ENCODE data around the gene STAMBP. TPM values are rescaled to one million over a fixed set of nuclear protein-coding genes. Genes with fewer than 3 reads are reported as not detected.
"Not testable (repeated sequence)": the region's sequence is repeated elsewhere in the genome, so short reads cannot be mapped to it uniquely, and the experiment has no call there.

The STAMBP gene
- total and polyA plus RNA-seq, 5 experiments from 2014 or later, result 28.3 to 44.3 (median 32.3) TPM

DNA sequence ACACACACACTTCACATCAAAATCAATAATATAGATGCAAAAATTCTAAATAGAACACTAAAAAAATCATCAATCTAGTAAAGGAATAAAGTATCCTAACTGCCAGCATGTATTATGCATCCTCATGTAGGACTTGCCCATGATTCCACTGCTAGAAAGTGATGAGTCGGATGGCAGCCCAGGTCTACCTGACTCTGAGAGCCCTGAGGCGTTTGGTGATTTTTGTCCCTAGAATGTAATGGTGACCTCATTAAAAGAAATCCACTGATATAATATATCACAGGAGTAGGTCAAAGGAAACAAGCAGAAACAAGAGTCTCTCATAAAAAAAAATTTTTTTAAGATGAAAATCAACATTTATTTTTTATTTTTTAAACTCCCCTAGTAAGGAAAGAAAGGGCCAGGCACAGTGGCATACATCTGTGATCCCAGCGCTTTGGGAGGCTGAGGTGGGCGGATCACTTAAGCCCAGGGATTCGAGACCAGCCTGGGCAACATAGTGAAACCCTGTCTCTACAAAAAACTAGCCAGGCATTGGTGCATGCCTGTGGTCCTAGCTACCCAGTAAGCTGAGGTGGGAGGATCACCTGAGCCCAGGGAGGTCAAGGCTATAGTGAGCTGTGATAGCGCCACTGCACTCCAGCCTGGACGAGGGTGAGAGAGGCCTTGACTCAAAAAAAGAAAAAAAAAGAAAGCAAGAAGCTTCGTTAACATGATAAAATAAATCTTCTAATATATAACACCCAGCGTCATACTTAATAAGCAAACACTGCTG is 39.6 kb downstream of the STAMBP start:
- no peaks in the 10 kb centered on the region for H3K27me3 Mint-ChIP-seq
- DNase-seq (no peak), ATAC-seq (no peak)
- no peaks in the 10 kb centered on the region for H3K9me3 Mint-ChIP-seq
- POLR2A ChIA-PET, result no interaction called here
- H3K36me3 Mint-ChIP-seq, result peaks cover 11 to 48% (median 28%) of the 10 kb centered on the region in 3 donors
- H3K4me3 Mint-ChIP-seq, result no peak overlapping the region
- H3K4me1 Mint-ChIP-seq, result no peaks in the 10 kb centered on the region
- no peak overlapping the region for H3K27ac Mint-ChIP-seq

DNA sequence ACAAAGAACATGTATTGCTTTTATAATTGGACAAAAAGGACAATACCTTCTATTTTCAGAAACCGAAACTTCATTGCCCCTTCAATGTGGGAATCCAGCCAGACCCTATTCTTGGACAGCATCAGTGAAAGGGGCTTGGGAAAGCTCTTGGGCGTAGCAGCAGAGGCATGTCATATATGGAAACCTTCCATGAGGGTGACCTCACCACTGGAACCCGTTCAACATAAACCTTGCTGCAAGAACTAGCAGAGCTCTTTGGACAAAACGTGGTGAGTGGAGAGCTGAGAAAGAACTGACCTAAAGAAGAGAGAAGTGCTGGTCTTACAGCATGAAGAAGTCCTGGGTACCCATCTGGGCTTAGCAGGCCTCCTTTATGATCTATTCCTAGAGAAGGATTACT is 41.3 kb downstream of the STAMBP start:
- Mint-ChIP-seq H3K36me3 (peaks cover 0 to 32% (median 20%) of the 10 kb centered on the region in 3 donors), H3K27ac (no peak overlapping the region), H3K4me3 (no peak overlapping the region), H3K9me3 (no peaks in the 10 kb centered on the region), H3K4me1 (no peaks in the 10 kb centered on the region), H3K27me3 (no peaks in the 10 kb centered on the region)
- ATAC-seq, result no peak
- POLR2A ChIA-PET, result no interaction called here
- DNase-seq, result no peak

DNA sequence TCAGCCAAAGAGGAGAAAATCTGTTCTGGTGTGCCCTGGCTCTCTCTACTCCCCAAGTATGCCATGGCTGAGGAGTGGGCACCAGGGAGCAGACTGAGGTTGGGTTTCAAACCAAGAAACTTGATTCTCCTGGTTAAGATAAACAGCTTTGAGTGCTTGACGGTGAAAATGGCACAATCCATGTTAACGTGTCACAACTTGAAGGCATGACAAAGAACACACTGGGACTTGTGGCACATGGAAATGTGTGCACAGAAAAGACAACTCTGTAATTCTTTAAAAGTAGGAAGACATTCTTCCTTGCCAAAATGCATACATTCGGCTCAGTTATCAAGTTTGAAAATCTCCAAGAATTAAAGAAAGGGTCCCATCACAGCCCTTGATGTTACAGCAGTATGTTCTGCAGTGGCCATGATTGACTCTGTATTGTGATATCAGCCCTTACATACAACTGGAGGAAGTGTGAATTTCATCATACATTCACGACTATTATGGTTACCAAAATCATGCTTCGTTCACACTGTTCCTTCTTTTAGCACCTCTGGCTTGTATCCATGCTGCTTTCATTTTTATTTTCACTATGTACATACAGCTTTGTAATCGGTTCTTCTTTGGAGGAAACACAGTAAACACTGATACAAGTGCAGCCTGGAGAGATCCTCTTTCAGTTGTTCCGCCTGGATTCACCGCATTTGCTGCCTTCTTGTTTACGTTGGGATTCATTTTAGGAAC is 48.5 kb downstream of the STAMBP start:
- Mint-ChIP-seq H3K9me3 (no peaks in the 10 kb centered on the region), H3K27me3 (peaks cover 0 to 2% (median 0%) of the 10 kb centered on the region in 5 donors), H3K4me3 (no peak overlapping the region), H3K27ac (no peak overlapping the region), H3K4me1 (no peaks in the 10 kb centered on the region), H3K36me3 (peaks cover 0 to 7% (median 2%) of the 10 kb centered on the region in 3 donors)
- POLR2A ChIA-PET, result no interaction called here
- no peak for DNase-seq
- no peak for ATAC-seq

DNA sequence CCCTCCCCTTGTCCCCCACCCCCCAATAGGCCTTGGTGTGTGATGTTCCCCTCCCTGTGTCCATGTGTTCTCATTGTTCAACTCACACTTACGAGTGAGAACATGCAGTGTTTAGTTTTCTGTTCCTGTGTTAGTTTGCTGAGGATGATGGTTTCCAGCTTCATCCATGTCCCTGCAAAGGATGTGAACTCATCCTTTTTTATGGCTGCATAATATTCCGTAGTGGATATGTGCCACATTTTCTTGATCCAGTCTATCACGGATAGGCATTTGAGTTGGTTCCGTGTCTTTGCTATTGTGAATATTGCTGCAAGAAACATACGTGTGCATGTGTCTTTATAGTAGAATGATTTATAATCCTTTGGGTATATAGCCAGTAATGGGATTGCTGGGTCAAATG is 49.2 kb downstream of the STAMBP start:
- H3K9me3 Mint-ChIP-seq, H3K27ac Mint-ChIP-seq, H3K4me1 Mint-ChIP-seq, DNase-seq, H3K36me3 Mint-ChIP-seq, POLR2A ChIA-PET, H3K27me3 Mint-ChIP-seq, ATAC-seq, H3K4me3 Mint-ChIP-seq: not testable (repeated sequence)

DNA sequence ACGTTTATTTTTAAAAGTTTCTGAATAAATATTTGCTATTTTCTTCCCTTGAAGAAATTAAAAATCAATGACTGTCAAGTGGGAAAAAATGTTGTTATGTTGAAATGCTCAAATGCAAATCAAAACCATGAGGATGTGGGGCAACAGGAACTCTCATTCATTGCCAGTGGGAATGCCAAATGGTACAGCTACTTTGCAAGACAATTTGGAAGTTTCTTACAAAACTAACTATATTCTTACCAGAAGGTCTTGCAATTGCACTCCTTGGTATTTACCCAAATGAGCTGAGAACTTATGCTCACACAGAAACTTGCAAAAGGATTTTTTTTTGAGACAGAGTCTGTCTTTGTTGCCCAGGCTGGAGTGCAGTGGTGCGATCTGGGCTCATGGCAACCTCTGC is 56.6 kb downstream of the STAMBP start:
- Mint-ChIP-seq H3K36me3 (no peaks in the 10 kb centered on the region), H3K27ac (no peak overlapping the region), H3K9me3 (no peaks in the 10 kb centered on the region), H3K4me3 (no peak overlapping the region), H3K27me3 (peaks cover 0 to 7% (median 3%) of the 10 kb centered on the region in 5 donors), H3K4me1 (peaks cover 2 to 7% (median 5%) of the 10 kb centered on the region in 4 donors)
- no peak for DNase-seq
- POLR2A ChIA-PET, result no interaction called here
- ATAC-seq, result no peak

DNA sequence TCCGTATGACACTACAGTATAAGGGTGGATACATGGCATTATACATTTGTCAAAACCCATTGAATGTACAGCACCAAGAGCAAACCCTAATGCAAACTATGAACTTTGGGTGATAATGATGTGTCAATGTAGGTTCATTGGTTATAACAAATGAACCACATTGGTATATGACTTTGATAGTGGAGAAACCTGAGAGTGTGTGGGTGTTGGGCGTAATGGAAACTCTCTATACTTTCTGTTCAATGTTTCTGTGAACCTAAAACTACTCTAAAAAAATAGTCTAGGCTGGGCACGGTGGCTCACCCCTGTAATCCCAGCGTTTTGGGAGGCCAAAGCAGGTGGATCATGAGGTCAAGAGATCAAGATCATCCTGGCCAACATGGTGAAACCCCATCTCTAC is 57.6 kb downstream of the STAMBP start:
- no peak for ATAC-seq
- POLR2A ChIA-PET, result no interaction called here

DNA sequence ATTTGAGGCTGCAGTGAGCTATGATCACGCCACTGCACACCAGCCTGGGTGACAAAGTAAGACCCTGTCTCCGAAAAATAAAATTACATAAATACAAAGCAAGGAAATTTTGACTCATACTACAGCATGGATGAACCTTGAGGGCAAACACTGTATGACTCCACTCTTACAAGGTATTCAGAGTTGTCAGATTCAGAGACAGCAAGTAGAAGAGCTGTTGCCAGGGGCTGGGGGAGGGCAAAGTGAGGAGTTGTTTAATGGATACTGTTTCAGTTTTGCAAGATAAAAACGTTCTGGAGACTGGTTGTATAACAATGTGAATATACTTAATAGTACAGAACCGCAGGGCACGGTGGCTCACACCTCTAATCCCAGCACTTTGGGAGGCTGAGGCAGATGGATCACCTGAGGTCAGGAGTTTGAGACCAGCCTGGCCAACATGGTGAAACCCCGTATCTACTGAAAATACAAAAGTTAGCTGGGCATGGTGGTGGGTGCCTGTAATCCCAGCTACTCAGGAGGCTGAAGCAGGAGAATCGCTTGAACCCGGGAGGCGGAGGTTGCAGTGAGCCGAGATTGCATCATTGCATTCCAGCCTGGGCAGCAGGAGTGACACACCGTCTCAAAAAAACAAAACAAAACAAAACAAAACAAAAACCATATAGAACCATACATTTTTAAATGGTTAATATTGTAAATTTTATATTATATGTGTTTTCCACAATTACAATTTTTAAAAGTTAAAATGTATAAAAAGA is 59.0 kb downstream of the STAMBP start:
- H3K27ac Mint-ChIP-seq, result peak overlapping the region in 1 of 10 donors; percentile 28
- not testable (repeated sequence) for H3K36me3 Mint-ChIP-seq, H3K9me3 Mint-ChIP-seq, H3K27me3 Mint-ChIP-seq, H3K4me3 Mint-ChIP-seq, H3K4me1 Mint-ChIP-seq, ATAC-seq, DNase-seq
- POLR2A ChIA-PET, result interaction anchor here (0.6 kb wide), 1 partner anchor 483 kb away, joined by 3 read pairs; no protein-coding TSS in a partner anchor

More for the DNA sequence above, 57.6 kb downstream of the STAMBP start:
- H3K4me3 Mint-ChIP-seq, result no peak overlapping the region
- peaks cover 3 to 7% (median 5%) of the 10 kb centered on the region in 4 donors for H3K4me1 Mint-ChIP-seq
- no peak overlapping the region for H3K27ac Mint-ChIP-seq
- no peaks in the 10 kb centered on the region for H3K9me3 Mint-ChIP-seq
- peaks cover 0 to 7% (median 3%) of the 10 kb centered on the region in 5 donors for H3K27me3 Mint-ChIP-seq
- DNase-seq, result no peak
- H3K36me3 Mint-ChIP-seq, result no peaks in the 10 kb centered on the region

DNA sequence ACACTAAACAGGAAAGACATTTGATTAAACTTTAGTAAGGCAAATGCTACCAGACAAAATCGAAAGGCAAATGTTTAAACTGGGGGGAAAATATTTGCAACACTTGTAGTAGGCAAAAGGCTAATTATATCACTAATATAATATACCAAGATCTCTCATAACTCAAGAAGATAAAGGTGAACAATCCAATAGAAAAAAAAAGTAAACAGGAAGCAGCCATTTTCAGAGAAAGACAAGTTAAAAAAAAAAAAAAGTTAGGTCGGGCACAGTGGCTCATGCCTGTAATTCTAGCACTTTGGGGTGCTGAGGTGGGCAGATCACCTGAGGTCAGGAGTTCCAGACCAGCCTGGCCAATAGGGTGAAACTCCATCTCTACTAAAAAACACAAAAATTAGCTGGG is 59.6 kb downstream of the STAMBP start:
- peak overlapping the region in 1 of 10 donors; percentile 22 for H3K4me3 Mint-ChIP-seq
- peak overlapping the region in 3 of 10 donors; percentile 2 to 35 (median 29) for H3K27ac Mint-ChIP-seq
- peaks cover 0 to 3% (median 2%) of the 10 kb centered on the region in 5 donors for H3K27me3 Mint-ChIP-seq
- no peaks in the 10 kb centered on the region for H3K36me3 Mint-ChIP-seq
- H3K4me1 Mint-ChIP-seq, result peaks cover 3 to 9% (median 5%) of the 10 kb centered on the region in 4 donors
- no peak for ATAC-seq
- POLR2A ChIA-PET, result no interaction called here
- H3K9me3 Mint-ChIP-seq, result no peaks in the 10 kb centered on the region
- DNase-seq, result peak in 1 of 10 donors; percentile 0

DNA sequence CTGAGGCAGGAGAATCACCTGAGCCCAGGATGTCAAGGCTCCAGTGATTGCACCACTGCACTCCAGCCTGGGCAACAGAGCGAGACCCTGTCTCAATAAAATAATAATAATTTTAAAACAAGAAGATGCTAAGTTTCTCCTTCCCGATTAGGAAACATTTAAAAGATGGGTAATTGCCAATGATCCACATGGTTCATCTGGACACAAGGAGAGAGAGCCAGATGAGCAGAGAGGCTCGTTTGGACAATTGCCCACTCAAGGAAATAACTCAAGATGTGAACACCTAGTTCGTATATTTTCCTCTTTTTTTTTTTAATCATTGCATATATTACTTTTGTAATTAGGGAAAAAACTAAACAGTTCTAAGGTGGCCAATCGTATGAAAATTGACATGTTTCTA is 60.4 kb downstream of the STAMBP start:
- peaks cover 0 to 2% (median 0%) of the 10 kb centered on the region in 5 donors for H3K27me3 Mint-ChIP-seq
- no peak for DNase-seq
- no peaks in the 10 kb centered on the region for H3K9me3 Mint-ChIP-seq
- POLR2A ChIA-PET, result no interaction called here
- no peak overlapping the region for H3K27ac Mint-ChIP-seq
- peaks cover 3 to 16% (median 9%) of the 10 kb centered on the region in 4 donors for H3K4me1 Mint-ChIP-seq
- H3K36me3 Mint-ChIP-seq, result no peaks in the 10 kb centered on the region
- no peak for ATAC-seq
- H3K4me3 Mint-ChIP-seq, result no peak overlapping the region

DNA sequence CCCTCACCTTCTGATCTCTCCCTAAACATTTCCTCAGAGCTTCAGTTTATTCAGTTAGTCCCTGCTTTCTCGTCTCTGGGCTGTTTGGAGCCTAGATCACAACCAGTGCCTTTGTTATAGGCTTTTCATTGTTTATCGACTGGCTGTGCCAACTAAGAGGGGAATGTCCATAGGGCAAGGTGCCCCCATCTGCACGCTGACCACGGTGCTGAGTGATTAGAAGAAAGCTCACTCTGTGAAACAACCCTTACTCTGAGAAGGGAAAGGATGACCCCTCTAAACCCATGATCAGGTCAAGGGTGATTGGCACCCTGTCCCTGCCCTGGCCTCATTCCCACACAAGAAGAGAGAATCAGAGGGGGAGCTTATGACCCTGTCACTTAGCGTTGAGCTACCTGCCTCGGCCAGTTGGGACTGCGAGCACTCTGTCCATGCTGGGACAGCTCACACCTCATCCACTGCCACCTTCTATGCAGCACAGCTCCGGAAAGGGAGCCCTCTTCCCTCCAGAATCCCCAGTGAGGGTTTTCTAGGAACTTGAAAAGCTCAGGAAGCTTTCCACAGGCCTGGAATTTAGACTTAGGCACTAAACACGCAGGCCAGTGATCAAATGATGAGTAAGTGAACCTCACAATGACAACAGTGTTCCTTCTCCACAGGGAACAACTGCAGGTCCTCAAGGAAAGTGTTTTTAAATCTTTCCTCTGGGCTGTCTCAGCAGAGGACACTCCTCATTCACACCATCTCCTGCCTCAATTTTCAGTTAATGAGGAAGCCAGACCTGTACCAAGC is 61.7 kb downstream of the STAMBP start:
- ATAC-seq (no peak), DNase-seq (no peak)
- peaks cover 4 to 24% (median 18%) of the 10 kb centered on the region in 4 donors for H3K4me1 Mint-ChIP-seq
- POLR2A ChIA-PET, result no interaction called here
- H3K27ac Mint-ChIP-seq, result no peak overlapping the region
- H3K36me3 Mint-ChIP-seq, result no peaks in the 10 kb centered on the region
- H3K27me3 Mint-ChIP-seq, result peaks cover 0 to 2% (median 0%) of the 10 kb centered on the region in 5 donors
- H3K9me3 Mint-ChIP-seq, result no peaks in the 10 kb centered on the region
- no peak overlapping the region for H3K4me3 Mint-ChIP-seq

DNA sequence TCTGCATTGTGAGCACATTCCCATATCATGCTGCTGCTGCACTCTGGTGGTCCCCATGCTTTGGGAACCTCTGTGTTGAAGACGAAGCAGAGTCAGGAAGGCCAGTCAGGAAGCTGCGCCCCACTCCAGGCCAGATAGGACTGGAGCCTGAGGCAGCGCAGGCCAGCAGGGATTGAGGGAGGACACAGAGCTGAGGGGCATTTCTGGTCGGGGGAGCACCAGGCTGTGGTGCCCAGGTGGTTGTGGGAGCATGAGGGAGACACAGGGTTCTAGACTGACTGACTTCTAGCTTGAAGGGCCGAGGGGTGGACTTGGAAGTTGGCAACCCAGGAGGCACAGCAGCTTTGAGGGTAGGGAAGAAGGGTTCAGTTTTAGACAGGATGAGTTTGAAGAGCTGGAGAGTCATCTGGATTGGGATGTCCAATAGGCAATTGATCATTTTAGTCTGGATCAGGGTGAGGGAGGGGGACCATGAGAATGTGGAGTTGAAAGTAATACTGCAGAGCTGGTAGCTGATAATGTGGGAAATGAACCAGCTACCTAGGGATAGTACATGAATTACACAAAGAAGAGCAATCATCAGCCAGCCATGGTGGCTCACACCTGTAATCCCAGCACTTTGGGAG is 62.6 kb downstream of the STAMBP start:
- no peak for ATAC-seq
- H3K4me3 Mint-ChIP-seq, result no peak overlapping the region
- no peaks in the 10 kb centered on the region for H3K9me3 Mint-ChIP-seq
- no peak for DNase-seq
- POLR2A ChIA-PET, result no interaction called here
- no peaks in the 10 kb centered on the region for H3K36me3 Mint-ChIP-seq
- H3K27ac Mint-ChIP-seq, result peak overlapping the region in 3 of 10 donors; percentile 44 to 85 (median 78)
- H3K4me1 Mint-ChIP-seq, result peaks cover 8 to 31% (median 22%) of the 10 kb centered on the region in 4 donors
- peaks cover 0 to 2% (median 0%) of the 10 kb centered on the region in 5 donors for H3K27me3 Mint-ChIP-seq
